WTC11 (cell line): ENCODE measurements around the gene BRINP1. TPM values are rescaled to one million over a fixed set of nuclear protein-coding genes. Genes with fewer than 3 reads are reported as not detected.

Source experiments
- ATAC-seq: fragments of 200-7000 bp; cut with Tn5 transposase; 2 replicates; pipeline ENCODE4 v1.10.0; 2021; ENCODE audit warnings: mild to moderate bottlenecking, moderate library complexity
- CTCF ChIA-PET: fragments of 300-600 bp; sonication (Branson Sonifier 250); formaldehyde crosslinking; loops from one replicate; lab custom pipeline; 2021; ENCODE audit warnings: antibody characterized with exemption; lab: Charles Lee
- POLR2A ChIA-PET: fragments of 350-600 bp; sonication (Branson Sonifier 250); formaldehyde crosslinking; loops from one replicate; lab custom pipeline; 2021; ENCODE audit warnings: antibody characterized with exemption; lab: Charles Lee
- DNase-seq: peaks from one replicate; pipeline ENCODE4 v3.0.0; 2021; ENCODE audit warnings: low spot score
- H3K27ac Mint-ChIP-seq: 2 replicates; pipeline ENCODE4 v1.8.0; 2021; ENCODE audit warnings: mixed read lengths
- H3K27me3 Mint-ChIP-seq: 2 replicates; pipeline ENCODE4 v1.8.0; 2021; ENCODE audit warnings: low read depth, mild to moderate bottlenecking, moderate library complexity, mixed read lengths
- H3K36me3 Mint-ChIP-seq: 2 replicates; pipeline ENCODE4 v1.8.0; 2021; ENCODE audit warnings: mixed read lengths
- H3K4me1 Mint-ChIP-seq: 2 replicates; pipeline ENCODE4 v1.8.0; 2022; ENCODE audit warnings: mixed read lengths
- H3K4me3 Mint-ChIP-seq: 2 replicates; pipeline ENCODE4 v1.8.0; 2021; ENCODE audit warnings: mild to moderate bottlenecking, moderate library complexity, mixed read lengths
- H3K9me3 Mint-ChIP-seq: 2 replicates; pipeline ENCODE4 v1.8.0; 2021; ENCODE audit warnings: mixed read lengths
- CREB1 ChIP-seq: sonication (generic); formaldehyde crosslinking; IDR thresholded peaks from 2 replicates; pipeline ENCODE4 v1.8.0; 2023; ENCODE audit warnings: mild to moderate bottlenecking, missing genetic modification reagents
- CTCF ChIP-seq: fragments of 200-600 bp; IDR thresholded peaks from 2 replicates; pipeline ENCODE4 v1.8.0; 2022; ENCODE audit warnings: antibody characterized with exemption
- ETV6 ChIP-seq: sonication (generic); formaldehyde crosslinking; IDR thresholded peaks from 2 replicates; pipeline ENCODE4 v1.8.1; 2022; ENCODE audit warnings: mild to moderate bottlenecking, missing genetic modification reagents
- FOXK1 ChIP-seq: sonication (generic); formaldehyde crosslinking; IDR thresholded peaks from 2 replicates; pipeline ENCODE4 v1.8.0; 2022; ENCODE audit warnings: mild to moderate bottlenecking, moderate library complexity, missing genetic modification reagents
- GRHL2 ChIP-seq: fragments of 250-450 bp; sonication (Bioruptor Pico); IDR thresholded peaks from 2 replicates; pipeline ENCODE4 v1.8.0; 2022; ENCODE audit warnings: mild to moderate bottlenecking, moderate library complexity; ENCODE audit not compliant: insufficient replicate concordance, severe bottlenecking
- GTF2I ChIP-seq: fragments of 250-450 bp; sonication (Bioruptor Pico); conservative IDR thresholded peaks from 2 replicates; pipeline ENCODE4 v1.4.0; 2021; ENCODE audit warnings: mild to moderate bottlenecking
- MYBL2 ChIP-seq: sonication (generic); formaldehyde crosslinking; IDR thresholded peaks from 2 replicates; pipeline ENCODE4 v1.8.1; 2023; ENCODE audit warnings: mild to moderate bottlenecking, moderate library complexity, missing genetic modification reagents
- NFE2L1 ChIP-seq: sonication (generic); formaldehyde crosslinking; IDR thresholded peaks from 2 replicates; pipeline ENCODE4 v1.8.1; 2023; ENCODE audit warnings: missing genetic modification reagents
- PRRX2 ChIP-seq: fragments of 250-450 bp; sonication (Bioruptor Pico); IDR thresholded peaks from 2 replicates; pipeline ENCODE4 v1.8.0; 2021; ENCODE audit warnings: mild to moderate bottlenecking
- SOX15 ChIP-seq: fragments of 250-450 bp; sonication (Bioruptor Pico); IDR thresholded peaks from 2 replicates; pipeline ENCODE4 v1.9.0; 2021; ENCODE audit warnings: mild to moderate bottlenecking
- SP1 ChIP-seq: sonication (generic); formaldehyde crosslinking; conservative IDR thresholded peaks from 2 replicates; pipeline ENCODE4 v1.8.1; 2022; ENCODE audit warnings: missing genetic modification reagents
- STAT6 ChIP-seq: sonication (generic); formaldehyde crosslinking; conservative IDR thresholded peaks from 2 replicates; pipeline ENCODE4 v1.8.1; 2023; ENCODE audit warnings: mild to moderate bottlenecking, low read depth, missing genetic modification reagents, moderate library complexity
- TP53 ChIP-seq: sonication (generic); formaldehyde crosslinking; IDR thresholded peaks from 2 replicates; pipeline ENCODE4 v1.8.1; 2023; ENCODE audit warnings: mild to moderate bottlenecking, missing genetic modification reagents
- ZBTB21 ChIP-seq: sonication (generic); formaldehyde crosslinking; IDR thresholded peaks from 2 replicates; pipeline ENCODE4 v1.8.1; 2023; ENCODE audit warnings: mild to moderate bottlenecking, missing genetic modification reagents, borderline replicate concordance
- ZNF671 ChIP-seq: fragments of 250-450 bp; sonication (Bioruptor Pico); IDR thresholded peaks from 2 replicates; pipeline ENCODE4 v1.8.0; 2021; ENCODE audit warnings: mild to moderate bottlenecking
- total RNA-seq: library from RNA; stranded (reverse); gene quantifications from 3 replicates; pipeline ENCODE4 v1.2.3, GENCODE V29; 2021
- TF ChIP-seq, protein P1 (sequence below): sonication (generic); formaldehyde crosslinking; IDR thresholded peaks from 2 replicates; pipeline ENCODE4 v1.8.1; 2022; ENCODE audit warnings: missing genetic modification reagents, borderline replicate concordance
- TF ChIP-seq, protein P2 (sequence below): sonication (generic); formaldehyde crosslinking; IDR thresholded peaks from 2 replicates; pipeline ENCODE4 v1.8.0; 2022; ENCODE audit warnings: mild to moderate bottlenecking, missing genetic modification reagents
- TF ChIP-seq, protein P3 (sequence below): sonication (generic); formaldehyde crosslinking; IDR thresholded peaks from 2 replicates; pipeline ENCODE4 v1.8.1; 2022; ENCODE audit warnings: mild to moderate bottlenecking, missing genetic modification reagents, moderate library complexity, borderline replicate concordance
- TF ChIP-seq, protein P4 (sequence below): sonication (generic); formaldehyde crosslinking; IDR thresholded peaks from 2 replicates; pipeline ENCODE4 v1.8.1; 2023; ENCODE audit warnings: mild to moderate bottlenecking, missing genetic modification reagents, moderate library complexity

Gene BRINP1
- total RNA-seq, 1 experiment from 2014 or later = 19.5 TPM

- TF ChIP-seq, protein P1, sequence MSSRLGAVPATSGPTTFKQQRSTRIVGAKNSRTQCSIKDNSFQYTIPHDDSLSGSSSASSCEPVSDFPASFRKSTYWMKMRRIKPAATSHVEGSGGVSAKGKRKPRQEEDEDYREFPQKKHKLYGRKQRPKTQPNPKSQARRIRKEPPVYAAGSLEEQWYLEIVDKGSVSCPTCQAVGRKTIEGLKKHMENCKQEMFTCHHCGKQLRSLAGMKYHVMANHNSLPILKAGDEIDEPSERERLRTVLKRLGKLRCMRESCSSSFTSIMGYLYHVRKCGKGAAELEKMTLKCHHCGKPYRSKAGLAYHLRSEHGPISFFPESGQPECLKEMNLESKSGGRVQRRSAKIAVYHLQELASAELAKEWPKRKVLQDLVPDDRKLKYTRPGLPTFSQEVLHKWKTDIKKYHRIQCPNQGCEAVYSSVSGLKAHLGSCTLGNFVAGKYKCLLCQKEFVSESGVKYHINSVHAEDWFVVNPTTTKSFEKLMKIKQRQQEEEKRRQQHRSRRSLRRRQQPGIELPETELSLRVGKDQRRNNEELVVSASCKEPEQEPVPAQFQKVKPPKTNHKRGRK = no peak
- TF ChIP-seq PRRX2 (CRISPR knock-in tag) = no peak
These were observed 2.1 kb downstream of the BRINP1 start (continued) for GRCh38 chr9:119366909-119367682.

- peak; percentile 52 for ATAC-seq
- TF ChIP-seq CTCF = peak; percentile 68
- TF ChIP-seq GTF2I (CRISPR knock-in tag) = no peak
- TF ChIP-seq, all 79 proteins: peak for 1
- DNase-seq = peak; percentile 82
- H3K27me3 Mint-ChIP-seq = peaks cover 52% of the 10 kb centered on the region
- CTCF ChIA-PET = interaction anchor here (0.5 to 4.7 kb wide), 27 partner anchors 10 to 1196 kb away, joined by 3 to 64 read pairs (median 4); no protein-coding TSS in a partner anchor
- H3K4me1 Mint-ChIP-seq = peaks cover 72% of the 10 kb centered on the region
- H3K9me3 Mint-ChIP-seq = no peaks in the 10 kb centered on the region
- peak overlapping the region; percentile 43 for H3K4me3 Mint-ChIP-seq
- H3K27ac Mint-ChIP-seq = no peak overlapping the region
- POLR2A ChIA-PET = no interaction called here
- no peaks in the 10 kb centered on the region; the same call in none of the 2 replicates for H3K36me3 Mint-ChIP-seq
These were observed 3.8 kb downstream of the BRINP1 start for GRCh38 chr9:119365291-119366027.

GRCh38 chr9:119360237-119360636 is 9.0 kb downstream of the BRINP1 start:
- POLR2A ChIA-PET = no interaction called here
- TF ChIP-seq ZNF671 (no peak), SP1 (CRISPR knock-in tag) (no peak), TP53 (CRISPR knock-in tag) (no peak), NFE2L1 (CRISPR knock-in tag) (no peak), CREB1 (CRISPR knock-in tag) (no peak), ZBTB21 (CRISPR knock-in tag) (no peak), SOX15 (no peak)
- TF ChIP-seq, protein P2, sequence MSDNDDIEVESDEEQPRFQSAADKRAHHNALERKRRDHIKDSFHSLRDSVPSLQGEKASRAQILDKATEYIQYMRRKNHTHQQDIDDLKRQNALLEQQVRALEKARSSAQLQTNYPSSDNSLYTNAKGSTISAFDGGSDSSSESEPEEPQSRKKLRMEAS (CRISPR knock-in tag) = no peak
- TF ChIP-seq, all 79 proteins: peak for 0
- H3K36me3 Mint-ChIP-seq = no peaks in the 10 kb centered on the region; the same call in none of the 2 replicates
- H3K27ac Mint-ChIP-seq = peak overlapping the region; percentile 73
- peak; percentile 71 for ATAC-seq
- CTCF ChIA-PET = interaction anchor here (1.8 to 2.1 kb wide), 2 partner anchors 11 to 76 kb away, joined by 9 to 12 read pairs; no protein-coding TSS in a partner anchor
- H3K27me3 Mint-ChIP-seq = peaks cover 23% of the 10 kb centered on the region
- no peak overlapping the region; the same call in 1 of the 2 replicates for H3K4me3 Mint-ChIP-seq
- H3K4me1 Mint-ChIP-seq = peaks cover 62% of the 10 kb centered on the region
- DNase-seq = no peak
- no peaks in the 10 kb centered on the region for H3K9me3 Mint-ChIP-seq

DNA sequence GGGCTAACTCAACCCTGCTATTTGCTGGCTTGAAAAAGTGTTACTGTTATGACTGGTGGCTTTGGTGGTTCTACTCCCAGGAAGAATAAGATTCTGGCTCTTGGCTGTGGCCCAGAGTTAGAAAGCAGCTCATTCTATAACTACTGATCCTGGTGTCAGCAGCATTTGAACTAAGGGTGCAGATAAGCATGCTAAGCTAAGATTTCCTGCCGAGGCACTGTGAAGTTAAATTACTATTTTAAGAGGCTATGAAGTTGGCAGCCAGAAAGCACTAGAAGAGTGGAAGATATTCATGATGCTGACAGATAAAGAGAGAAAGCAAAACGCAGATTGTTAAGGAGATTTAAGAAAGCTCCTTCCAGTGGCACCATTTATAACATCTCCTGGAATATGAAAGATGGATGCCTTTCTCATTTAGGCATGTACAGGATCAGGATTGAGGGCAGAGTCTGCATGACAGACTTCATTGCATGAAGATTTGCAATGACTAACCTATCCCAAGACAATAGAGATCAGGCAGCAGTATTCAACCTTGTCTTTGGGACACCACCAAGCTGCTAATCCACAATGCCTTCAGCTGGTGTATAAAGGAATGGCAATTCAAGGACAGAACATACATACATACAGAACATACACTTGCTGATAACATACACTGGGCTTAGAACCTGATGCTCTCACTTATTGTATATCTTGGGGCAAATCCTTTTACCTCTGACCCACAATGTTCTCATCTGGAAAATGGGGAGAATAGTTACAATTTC is 11.7 kb downstream of the BRINP1 start:
- H3K4me3 Mint-ChIP-seq = no peak overlapping the region
- H3K36me3 Mint-ChIP-seq = no peaks in the 10 kb centered on the region
- H3K27ac Mint-ChIP-seq = no peak overlapping the region
- DNase-seq (no peak), ATAC-seq (peak; percentile 40; the same call in 1 of the 2 replicates)
- POLR2A ChIA-PET = no interaction called here
- no peaks in the 10 kb centered on the region for H3K9me3 Mint-ChIP-seq
- peaks cover 46% of the 10 kb centered on the region for H3K4me1 Mint-ChIP-seq
- H3K27me3 Mint-ChIP-seq = peaks cover 4% of the 10 kb centered on the region
- CTCF ChIA-PET = interaction anchor here (0.9 kb wide), 1 partner anchor 73 kb away, joined by 4 read pairs; no protein-coding TSS in a partner anchor
- TF ChIP-seq, protein P3, sequence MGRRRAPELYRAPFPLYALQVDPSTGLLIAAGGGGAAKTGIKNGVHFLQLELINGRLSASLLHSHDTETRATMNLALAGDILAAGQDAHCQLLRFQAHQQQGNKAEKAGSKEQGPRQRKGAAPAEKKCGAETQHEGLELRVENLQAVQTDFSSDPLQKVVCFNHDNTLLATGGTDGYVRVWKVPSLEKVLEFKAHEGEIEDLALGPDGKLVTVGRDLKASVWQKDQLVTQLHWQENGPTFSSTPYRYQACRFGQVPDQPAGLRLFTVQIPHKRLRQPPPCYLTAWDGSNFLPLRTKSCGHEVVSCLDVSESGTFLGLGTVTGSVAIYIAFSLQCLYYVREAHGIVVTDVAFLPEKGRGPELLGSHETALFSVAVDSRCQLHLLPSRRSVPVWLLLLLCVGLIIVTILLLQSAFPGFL (CRISPR knock-in tag) = no peak
- TF ChIP-seq ETV6 (no peak), MYBL2 (CRISPR knock-in tag) (no peak), TP53 (CRISPR knock-in tag) (no peak), FOXK1 (CRISPR knock-in tag) (no peak), GRHL2 (CRISPR knock-in tag) (no peak), STAT6 (no peak), ZBTB21 (CRISPR knock-in tag) (no peak)
- TF ChIP-seq, protein P4, sequence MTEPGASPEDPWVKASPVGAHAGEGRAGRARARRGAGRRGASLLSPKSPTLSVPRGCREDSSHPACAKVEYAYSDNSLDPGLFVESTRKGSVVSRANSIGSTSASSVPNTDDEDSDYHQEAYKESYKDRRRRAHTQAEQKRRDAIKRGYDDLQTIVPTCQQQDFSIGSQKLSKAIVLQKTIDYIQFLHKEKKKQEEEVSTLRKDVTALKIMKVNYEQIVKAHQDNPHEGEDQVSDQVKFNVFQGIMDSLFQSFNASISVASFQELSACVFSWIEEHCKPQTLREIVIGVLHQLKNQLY (CRISPR knock-in tag) = no peak
